Stimulated activated CD8-positive, alpha-beta memory T cell treated with anti-CD3 and anti-CD28 coated beads, Interleukin-15, amount 100 ng/mL, for 48 hours (primary cell): ENCODE measurements around the gene MTG2.
"Not testable (repeated sequence)": the region's sequence is repeated elsewhere in the genome, so short reads cannot be mapped to it uniquely, and the experiment has no call there.

ENCODE experiments used
- DNase-seq, 2 donors: peaks; one replicate each; pipeline ENCODE4 v3.0.0-alpha.2; 2020; ENCODE audit warnings: low read depth in 2 of 2

MTG2 gene

DNA sequence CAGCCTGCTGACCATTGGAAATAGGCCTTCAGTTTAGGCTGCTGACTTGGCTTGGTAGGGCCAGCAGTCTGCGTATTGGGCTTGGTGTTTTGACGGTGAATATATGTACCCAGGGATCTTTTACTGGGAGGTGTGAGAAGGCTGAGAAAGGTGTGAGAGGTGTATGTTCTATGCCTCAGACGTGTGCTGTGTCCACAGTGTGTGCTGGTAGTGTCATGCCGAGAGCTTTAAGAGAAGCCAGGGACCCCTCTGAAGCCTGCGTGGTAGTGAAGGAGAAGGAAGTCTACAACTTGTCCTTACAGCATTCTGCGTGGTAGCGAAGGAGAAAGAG, 37.2 kb upstream of the MTG2 start:
- no peak for DNase-seq

DNA sequence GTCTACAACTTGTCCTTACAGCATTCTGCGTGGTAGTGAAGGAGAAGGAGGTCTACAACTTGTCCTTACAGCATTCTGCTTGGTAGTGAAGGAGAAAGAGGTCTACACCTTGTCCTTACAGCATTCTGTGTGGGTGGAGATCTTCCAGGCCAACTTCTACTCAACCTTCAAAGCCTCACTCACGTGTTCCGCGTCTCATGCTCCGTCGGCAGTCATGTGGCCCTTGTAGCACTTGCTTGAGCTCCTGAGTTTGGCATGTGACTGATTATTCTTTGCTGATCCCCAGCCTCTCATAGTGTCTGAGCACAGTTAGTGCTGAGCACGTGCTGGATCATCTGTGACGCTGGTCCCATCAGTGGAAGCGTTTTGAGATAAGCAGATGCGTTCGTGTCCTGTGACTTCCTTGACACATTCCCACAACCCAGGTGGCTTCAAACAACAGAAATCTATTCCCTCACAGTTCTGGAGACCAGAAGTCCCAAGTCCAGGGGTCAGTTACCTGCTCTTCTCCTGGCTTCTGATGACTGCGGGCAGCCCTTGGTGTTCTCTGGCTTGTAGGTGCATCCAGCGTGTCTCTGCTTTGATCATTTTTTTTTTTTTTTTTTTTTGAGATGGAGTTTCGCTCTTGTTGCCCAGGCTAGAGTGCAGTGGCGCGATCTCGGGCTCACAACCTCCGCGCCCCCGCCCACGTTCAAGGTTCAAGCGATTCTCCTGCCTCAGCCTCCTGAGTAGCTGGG, 36.6 kb upstream of the MTG2 start:
- no peak for DNase-seq

DNA sequence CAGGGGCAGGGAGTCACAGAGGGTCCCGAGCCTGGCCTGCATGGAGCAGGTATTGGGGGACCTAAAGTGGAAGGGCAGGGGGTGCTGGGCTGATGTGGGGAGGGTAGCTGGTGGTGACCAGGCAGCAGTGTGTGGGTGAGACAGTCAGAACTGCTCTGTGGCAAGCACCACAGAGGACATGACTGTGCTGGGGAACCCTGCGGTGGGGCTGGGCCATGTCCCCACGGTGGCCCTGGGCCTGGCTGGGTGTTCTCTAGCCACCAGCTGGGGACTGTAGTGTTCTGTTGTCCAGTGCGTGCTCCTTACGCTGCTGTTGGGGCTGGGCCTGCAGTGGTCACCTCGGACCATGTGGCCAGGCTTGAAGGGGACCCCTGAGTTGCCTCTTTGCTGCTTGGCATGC, 35.7 kb upstream of the MTG2 start:
- DNase-seq = no peak

DNA sequence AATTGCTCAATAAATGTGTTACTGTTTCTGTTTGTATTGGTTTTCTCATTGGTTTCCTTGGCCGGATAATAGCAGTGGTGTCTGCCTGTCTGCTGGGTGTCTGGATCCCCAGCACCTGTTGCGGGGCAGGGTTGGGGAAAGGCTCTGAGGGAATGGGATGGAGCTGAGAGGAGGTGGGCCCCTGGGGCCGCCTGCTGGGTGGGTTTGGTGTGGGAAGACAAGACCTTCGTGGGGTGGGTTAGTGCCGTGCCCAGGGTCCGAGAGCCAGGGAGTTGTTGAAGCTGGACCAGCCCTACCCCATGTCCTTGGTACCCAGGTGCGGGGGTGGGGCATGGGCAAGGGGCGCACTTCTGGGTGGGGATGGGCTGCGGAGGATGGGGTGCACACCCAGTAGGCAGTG, 35.3 kb upstream of the MTG2 start:
- no peak for DNase-seq

DNA sequence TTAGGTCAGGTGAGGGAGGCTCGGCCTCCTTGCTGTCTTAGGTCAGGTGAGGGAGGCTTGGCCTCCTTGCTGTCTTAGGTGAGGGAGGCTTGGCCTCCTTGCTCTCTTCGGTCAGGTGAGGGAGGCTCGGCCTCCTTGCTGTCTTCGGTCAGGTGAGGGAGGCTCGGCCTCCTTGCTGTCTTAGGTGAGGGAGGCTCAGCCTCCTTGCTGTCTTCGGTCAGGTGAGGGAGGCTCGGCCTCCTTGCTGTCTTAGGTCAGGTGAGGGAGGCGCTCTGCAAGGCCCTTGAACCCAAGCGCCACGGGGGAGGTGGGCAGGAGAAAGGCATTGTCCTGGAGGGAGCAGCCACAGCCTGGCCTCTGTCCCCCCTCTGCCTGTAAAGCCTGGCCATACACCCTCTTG, 34.4 kb upstream of the MTG2 start:
- DNase-seq = not testable (repeated sequence)

DNA sequence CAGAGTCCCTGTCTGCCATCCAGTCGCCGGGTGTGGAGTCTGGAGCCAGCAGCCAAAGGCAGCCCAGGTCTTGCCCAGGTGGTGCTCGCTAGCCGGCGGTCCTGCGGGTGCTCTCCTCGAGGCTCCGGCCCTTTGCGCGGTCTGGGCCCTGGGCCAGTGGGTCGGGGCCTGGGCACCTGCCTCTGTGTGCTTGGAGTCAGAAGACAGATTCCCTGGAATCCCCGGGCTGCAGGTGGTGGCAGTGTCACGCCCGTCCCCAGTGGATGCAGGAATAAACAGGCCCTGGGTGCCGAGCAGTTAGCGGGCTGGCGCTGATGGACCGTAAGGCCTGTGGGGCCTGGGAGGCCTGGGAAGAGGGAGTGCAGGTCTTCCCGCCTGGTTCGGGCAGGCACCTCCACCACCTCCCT, 33.9 kb upstream of the MTG2 start:
- no peak for DNase-seq

DNA sequence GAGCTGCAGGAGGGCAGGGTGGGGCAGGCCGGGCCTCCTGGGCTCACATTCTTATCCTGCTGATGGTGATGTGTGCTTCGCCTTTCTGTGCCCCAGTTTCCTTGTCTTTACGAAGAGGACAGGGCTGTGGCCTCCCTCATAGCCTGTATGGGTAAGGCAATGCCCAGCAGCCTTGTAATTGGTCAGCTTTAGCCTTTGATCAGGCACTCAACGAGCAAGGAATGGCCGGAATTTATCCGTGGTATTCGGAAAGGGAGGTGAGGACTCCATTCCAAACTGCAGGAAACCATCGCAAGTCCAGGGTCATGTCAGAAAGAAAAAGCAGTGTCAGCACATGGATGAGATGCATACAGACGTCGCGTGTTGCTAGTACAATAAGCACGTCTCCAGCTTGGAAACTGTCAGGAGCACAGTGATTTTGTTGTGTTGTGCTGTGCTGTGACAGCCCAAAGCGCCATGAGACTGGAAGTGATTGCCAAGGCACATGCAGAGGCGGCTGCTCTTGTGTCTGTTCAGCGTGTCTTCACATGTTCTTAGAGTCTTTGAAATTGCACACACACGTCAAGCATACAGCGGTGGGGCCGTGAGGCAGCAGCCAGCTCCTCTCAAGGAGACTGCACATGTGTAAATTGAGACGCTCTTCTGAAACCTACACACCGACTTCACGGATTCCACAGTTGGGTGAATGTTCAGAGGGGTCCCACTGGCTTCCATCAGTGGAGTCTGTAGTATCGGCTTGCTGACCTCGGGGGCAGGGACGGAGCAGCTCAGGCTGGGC, 33.1 kb upstream of the MTG2 start:
- DNase-seq = no peak

DNA sequence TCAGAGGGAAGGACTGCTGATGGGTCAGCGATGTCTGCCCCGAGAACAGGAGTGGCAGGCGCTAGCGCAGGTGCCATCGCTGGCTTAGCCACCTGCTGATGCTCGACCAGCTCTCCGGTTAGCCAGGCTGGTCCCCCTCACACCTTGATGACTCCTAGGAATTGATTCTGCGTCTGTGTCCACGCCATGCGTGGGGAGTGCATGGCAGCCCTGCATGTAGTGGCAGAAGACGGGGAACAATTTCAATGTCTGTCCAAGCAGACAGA, 32.6 kb upstream of the MTG2 start:
- no peak for DNase-seq

DNA sequence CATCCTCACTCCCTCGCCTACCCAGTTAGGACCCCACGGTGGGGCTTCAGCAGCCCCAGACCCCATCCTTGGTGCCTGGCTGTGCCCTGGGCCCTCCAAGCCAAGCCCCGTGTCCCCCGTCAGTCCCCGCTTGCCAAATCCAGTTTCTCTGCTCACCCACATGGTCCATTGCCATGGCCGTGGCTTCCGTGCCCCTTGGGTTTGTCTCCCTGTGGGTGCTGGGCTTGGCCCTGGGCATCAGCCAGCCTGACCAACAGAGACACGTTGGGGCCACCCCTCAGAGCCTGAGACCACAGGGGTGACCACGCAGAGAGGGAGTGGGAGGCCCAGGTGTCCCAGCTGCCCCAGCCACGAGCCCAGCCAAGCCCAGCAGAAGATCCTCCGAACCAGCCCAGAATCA, 31.6 kb upstream of the MTG2 start:
- DNase-seq = no peak

DNA sequence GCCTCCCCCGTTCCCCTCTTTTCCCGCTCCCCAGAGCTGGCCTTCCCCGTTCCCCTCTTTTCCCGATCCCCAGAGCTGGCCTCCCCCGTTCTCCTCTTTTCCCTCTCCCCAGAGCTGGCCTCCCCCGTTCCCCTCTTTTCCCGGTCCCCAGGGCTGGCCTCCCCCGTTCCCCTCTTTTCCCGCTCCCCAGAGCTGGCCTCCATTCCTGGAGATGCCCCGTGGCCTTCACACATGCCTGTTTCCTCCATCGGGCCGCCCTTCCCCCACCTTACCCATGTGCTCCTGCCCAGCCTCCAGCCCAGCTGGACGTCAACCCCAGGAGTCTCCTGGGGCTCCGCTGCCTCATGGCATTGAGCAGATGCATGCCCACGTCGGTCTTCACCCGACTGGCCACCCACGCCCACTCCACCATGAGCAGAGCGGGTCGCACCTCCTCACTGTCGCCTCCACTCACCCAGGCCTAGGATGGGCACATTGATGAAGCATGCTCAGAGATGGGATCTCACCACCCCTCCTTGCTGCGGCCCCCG, 30.9 kb upstream of the MTG2 start:
- no peak for DNase-seq

DNA sequence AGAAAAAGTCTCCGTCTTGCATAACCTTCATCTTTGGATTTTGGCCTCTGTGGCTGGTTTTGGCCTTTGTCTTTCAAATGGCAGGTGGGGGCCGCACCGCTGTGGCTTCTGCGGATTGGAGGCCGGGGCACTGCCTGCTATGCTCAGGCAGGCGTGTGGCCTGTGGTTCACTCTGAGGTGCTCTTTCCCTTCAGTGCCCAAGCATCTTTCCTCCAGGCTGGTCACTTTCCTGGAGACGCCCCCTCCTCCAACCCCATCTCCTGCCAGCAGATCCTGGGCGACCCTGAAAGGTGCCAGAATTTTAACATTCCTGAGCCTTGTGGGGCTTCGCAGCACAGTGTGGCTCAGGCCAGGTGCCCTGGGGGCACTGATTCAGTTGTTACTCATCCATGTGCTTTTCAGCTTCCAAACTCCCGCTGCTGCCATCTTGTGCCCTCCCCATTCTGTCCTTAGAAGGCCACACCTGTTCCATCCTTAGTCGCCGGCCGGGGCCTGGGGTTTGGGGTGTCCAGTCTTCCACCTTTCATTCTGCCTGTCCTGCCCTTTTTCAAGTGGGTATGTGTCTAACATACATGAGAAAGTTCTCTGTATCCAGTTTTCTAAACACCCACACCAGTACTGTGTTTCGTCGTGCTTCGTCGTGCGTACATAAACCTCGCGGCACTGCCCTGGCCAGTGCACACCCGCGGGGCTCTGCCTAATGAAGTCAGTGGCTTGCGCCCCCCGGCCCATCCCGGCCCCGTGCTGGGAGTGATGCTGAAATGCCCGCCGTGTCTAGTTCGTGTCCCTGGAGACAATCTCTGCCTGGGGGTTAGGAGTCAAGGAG, 27.2 kb upstream of the MTG2 start:
- DNase-seq = no peak

DNA sequence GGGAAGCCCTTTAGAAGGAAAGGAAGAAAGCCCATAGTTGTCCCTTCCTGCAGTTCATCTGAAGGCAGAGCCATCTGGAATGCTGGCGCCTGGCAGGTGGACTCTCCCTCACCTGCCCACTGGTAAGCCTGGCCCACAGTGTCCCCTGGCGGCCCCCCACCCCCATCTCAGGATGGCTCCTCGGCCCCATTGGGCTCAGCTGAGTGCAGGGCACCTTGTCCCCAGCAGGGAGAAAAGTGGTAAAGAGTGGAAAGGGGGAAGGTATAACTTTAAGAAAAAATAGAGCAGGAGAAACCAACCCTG, 26.6 kb upstream of the MTG2 start:
- no peak for DNase-seq

DNA sequence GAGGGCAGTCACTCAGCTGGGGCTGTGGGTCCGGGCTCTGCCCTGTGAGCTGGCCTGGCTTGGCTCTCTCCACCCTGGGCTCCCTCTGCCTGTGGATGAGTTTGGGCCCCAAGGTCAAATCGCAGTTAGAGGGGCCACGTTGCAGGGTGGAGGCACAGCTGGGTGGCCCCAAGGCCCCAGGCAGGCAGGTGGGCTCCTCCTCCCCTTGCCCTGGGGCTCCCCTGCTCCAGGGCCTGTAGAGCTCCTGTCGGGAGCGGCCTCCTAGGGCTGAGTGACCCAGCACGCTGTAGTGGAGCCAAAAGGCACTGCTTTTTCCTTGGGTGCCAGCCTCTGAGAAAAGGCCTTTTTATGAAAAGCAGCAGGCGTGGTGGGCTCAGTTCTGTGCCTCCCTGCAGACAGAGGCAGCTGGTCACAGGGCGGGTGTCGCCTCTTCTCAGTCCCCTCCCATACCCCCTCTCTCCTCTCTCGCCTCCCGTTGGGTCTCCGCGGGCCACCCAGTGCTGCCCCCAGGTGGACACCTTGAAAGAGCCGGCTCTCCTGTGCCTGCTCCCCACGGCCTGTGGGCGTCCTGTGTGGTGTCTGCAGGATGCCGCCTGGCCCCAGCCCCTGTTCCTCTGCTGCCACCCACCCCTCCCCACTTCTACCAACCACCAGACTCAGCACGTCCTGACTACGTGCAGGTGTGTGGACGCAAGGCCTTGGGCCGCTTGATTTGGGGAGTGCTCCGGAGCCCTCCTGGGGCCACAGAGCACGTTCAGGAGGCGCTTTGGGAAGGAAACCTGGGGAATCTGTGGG, 26.0 kb upstream of the MTG2 start:
- peak; percentile 44 to 59 for DNase-seq

DNA sequence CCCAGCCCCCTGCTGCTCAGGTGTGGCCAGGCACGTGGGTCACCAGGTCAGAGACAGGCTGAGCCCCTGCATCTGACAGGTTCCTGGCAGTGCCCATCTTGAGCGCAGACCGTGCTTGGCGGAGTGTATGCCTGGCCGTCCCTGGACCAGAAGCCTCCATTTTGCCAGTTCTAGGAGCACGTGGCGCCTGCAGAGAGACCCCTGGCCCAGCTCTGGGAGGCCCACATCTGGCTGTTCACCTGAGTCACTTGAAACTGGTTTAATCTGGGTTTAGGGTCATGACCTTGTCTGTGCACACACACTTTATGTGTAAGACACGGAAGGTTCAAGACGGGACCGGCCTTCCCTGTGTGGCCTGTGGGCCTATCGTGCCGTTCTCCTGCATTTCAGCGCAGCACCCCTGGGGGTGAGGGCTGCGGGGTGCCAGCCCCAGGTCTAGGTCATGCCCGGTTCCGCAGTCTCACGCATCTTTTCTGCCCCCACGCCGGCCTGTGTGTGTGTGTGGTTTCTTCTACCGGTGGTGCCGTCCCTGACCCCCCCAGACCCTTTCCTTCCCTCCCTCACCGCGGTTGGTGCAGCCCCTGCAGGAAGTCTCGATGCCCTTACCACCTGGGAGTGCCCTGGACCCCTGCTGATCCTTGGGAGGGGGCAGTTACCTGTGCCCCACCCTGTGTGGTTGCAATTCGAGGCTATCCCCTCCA, 25.3 kb upstream of the MTG2 start:
- no peak for DNase-seq

DNA sequence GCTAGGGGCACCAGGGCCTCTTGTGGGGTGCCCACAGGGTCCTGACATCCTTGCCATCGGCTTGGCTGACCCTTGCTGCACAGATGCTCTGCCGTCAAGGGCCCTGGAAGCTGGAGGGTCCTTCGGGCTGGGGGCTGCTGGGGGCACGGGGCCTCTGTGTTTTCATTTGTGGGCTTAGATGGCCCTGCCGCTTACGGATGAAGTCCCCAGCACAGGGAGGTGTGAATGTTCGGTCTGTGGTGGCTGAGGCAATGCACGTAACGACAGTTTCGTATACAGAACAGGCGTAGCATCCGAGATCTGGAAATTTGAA, 24.8 kb upstream of the MTG2 start:
- no peak for DNase-seq

DNA sequence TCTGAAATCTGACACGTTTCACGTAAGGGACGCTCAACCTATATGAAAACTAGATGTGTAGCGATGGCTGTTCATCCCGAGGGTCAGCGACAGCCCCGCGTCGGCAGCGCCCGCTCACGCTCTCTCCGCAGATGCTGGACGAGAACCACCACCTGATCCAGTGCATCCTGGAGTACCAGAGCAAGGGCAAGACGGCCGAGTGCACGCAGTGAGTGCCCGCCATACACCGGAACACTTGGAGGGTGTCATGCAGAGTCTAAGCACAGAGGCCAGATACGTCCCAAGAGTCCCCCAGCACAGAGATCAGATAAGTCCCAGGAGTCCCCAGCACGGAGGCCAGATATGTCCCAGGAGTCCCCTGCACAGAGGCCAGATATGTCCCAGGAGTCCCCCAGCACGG, 24.3 kb upstream of the MTG2 start:
- DNase-seq = no peak

DNA sequence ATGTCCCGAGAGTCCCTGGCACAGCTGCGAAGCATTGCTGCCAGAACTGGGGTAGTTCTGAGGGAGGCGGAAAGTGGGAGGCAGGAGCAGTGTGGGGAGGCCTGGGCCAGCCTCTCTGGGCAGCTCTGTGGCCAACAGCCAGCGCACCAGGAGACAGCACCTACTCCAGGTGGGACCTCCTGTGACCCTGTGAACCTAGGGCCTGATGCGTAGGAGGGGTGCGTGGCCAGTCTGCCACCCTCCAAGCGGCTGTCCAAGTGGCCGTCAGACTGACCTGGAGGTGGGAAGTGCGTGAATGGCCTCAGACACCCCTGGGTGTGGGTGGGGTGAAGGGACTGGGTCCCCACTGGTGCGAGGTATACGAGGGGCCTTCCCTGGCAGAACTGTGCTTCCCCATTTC, 23.8 kb upstream of the MTG2 start:
- no peak for DNase-seq

DNA sequence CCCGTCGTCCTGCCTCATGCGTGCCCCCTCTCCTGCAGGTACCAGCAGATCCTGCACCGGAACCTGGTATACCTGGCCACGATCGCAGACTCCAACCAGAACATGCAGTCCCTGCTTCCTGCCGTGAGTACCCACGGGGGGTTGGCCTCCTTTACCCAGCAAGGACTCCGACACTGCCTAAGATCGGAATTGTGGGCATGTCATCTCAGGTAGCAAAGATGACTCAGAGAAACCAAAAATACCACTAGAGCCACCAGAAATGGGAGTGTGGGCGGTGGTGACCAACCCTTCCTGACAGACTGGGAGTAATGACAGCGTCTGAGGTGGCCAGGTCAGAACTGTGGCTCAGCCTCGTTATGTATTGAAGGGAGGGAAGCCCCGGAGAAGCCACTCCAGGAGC, 23.0 kb upstream of the MTG2 start:
- peak; percentile 75 to 78 for DNase-seq

DNA sequence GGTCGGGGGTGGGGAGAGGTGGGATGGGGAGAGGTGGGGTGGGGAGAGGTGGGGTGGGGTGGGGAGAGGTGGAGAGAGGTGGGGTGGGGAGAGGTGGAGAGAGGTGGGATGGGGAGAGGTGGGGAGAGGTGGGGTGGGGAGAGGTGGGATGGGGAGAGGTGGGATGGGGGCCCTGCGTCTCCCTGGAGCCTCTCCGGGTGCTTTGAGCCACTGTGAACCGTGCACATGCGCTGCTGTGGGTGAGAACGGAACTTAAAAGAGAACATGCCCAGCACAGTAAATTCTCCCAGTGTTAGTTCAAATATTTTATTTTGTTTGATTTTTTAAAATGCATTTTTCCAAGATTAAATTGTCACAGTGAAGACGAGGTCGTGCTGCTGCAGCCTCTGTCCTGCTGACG, 22.6 kb upstream of the MTG2 start:
- DNase-seq = no peak

DNA sequence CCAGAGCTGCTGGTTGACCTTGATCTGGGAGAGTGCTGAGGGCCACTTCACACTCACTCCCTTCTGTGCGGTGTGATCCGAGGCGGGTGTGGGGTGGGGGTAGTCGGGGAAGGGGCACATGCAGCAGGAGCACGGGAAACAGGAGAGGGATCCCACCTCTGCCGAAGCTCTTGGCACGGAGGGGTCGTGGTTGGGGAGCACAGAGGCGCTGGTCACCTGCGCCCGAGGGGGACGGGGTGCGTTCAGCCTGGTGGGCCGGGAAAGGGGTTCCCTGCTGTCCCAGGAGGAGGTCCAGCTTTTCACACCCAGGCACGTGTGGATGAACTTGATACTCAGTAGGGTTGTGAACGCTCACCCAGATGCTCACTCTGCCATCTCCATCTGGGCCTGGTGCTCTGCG, 22.0 kb upstream of the MTG2 start:
- no peak for DNase-seq

DNA sequence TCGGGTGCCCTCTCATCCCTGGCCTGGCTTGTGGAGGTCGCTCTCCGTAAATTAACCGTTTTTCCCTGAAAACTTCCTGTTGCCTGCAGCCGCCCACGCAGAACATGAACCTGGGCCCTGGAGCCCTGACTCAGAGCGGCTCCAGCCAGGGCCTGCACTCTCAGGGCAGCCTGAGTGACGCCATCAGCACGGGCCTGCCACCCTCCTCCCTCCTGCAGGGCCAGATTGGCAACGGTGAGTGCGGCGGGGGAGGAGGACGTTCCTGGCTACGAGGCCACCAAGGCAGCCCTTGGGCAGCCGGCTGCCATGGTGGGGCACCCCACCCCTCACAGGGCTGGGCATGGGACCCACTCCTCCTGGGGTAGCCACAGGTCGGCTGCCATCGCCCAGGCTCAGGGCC, 21.5 kb upstream of the MTG2 start:
- DNase-seq = no peak
